ACHN (cell line): ENCODE data around the gene C1orf21.

ENCODE experiments used
- DNase-seq: peaks from one replicate; pipeline ENCODE4 v3.0.0-alpha.2; 2015
- in situ Hi-C: cut with HindIII; loops from 2 replicates; pipeline ENCODE4 v1.10.0; 2017; ENCODE audit warnings: low sequenced_read_pairs, low pct_ligation_motif_present, low pct_unique_long_range_greater_than_20kb

The C1orf21 gene

GRCh38 chr1:184624051-184624450 is 237.2 kb downstream of the C1orf21 start:
- DNase-seq: no peak
- in situ Hi-C loops: no loop called here

- no peak for DNase-seq
- in situ Hi-C loops: no loop called here
These were observed 237.8 kb downstream of the C1orf21 start for GRCh38 chr1:184624626-184625025.

- in situ Hi-C loops: no loop called here
- DNase-seq: no peak
These were observed 238.4 kb downstream of the C1orf21 start for GRCh38 chr1:184625271-184625670.

- in situ Hi-C loops: no loop called here
These were observed 239.5 kb downstream of the C1orf21 start for GRCh38 chr1:184626076-184627006.

GRCh38 chr1:184627007-184627341 is 240.1 kb downstream of the C1orf21 start:
- in situ Hi-C loops: no loop called here

More at GRCh38 chr1:184626076-184627006, 239.5 kb downstream of the C1orf21 start:
- DNase-seq: no peak

GRCh38 chr1:184629266-184629665 is 242.4 kb downstream of the C1orf21 start:
- in situ Hi-C loops: no loop called here
- no peak for DNase-seq

More at GRCh38 chr1:184627007-184627341, 240.1 kb downstream of the C1orf21 start:
- no peak for DNase-seq

GRCh38 chr1:184630679-184631060 is 243.8 kb downstream of the C1orf21 start:
- in situ Hi-C loops: no loop called here
- no peak for DNase-seq

GRCh38 chr1:184632415-184633175 is 245.8 kb downstream of the C1orf21 start:
- no peak for DNase-seq
- in situ Hi-C loops: no loop called here

- in situ Hi-C loops: no loop called here
- DNase-seq: no peak
These were observed 247.0 kb downstream of the C1orf21 start for GRCh38 chr1:184633785-184634184.

GRCh38 chr1:184634296-184634695 is 247.5 kb downstream of the C1orf21 start:
- DNase-seq: no peak
- in situ Hi-C loops: no loop called here

- in situ Hi-C loops: no loop called here
These were observed 248.6 kb downstream of the C1orf21 start for GRCh38 chr1:184635347-184635979.

GRCh38 chr1:184635980-184636431 is 249.2 kb downstream of the C1orf21 start:
- in situ Hi-C loops: no loop called here
- no peak for DNase-seq

More at GRCh38 chr1:184635347-184635979, 248.6 kb downstream of the C1orf21 start:
- DNase-seq: no peak

- no peak for DNase-seq
- in situ Hi-C loops: no loop called here
These were observed 250.9 kb downstream of the C1orf21 start for GRCh38 chr1:184637664-184638240.

GRCh38 chr1:184639205-184639604 is 252.4 kb downstream of the C1orf21 start:
- in situ Hi-C loops: no loop called here
- no peak for DNase-seq

- in situ Hi-C loops: no loop called here
- DNase-seq: no peak
These were observed 253.7 kb downstream of the C1orf21 start for GRCh38 chr1:184640505-184640904.

GRCh38 chr1:184641894-184642293 is 255.1 kb downstream of the C1orf21 start:
- no peak for DNase-seq
- in situ Hi-C loops: no loop called here

- in situ Hi-C loops: no loop called here
- no peak for DNase-seq
These were observed 256.8 kb downstream of the C1orf21 start for GRCh38 chr1:184643661-184644060.

GRCh38 chr1:184644771-184645170 is 257.9 kb downstream of the C1orf21 start:
- no peak for DNase-seq
- in situ Hi-C loops: no loop called here
